H9 (cell line): ENCODE results near the gene ZNF205. TPM values are rescaled to one million over a fixed set of nuclear protein-coding genes. Genes with fewer than 3 reads are reported as not detected.

ENCODE experiments used
- DNase-seq: peaks from one replicate; pipeline ENCODE4 v3.0.0-alpha.2; 2017
- H2AFZ ChIP-seq: one replicate; pipeline ENCODE4 v1.6.1; 2013; ENCODE audit warnings: mild to moderate bottlenecking, low read length, control low read depth, moderate library complexity
- H2AK5ac ChIP-seq: 2 replicates; pipeline ENCODE4 v1.6.1; 2013; ENCODE audit warnings: low read length, control low read depth, mixed read lengths; ENCODE audit not compliant: insufficient read length
- H2BK120ac ChIP-seq: one replicate; pipeline ENCODE4 v1.6.1; 2013; ENCODE audit warnings: low read depth, mild to moderate bottlenecking, low read length, control low read depth, inconsistent platforms; ENCODE audit not compliant: poor library complexity, severe bottlenecking
- H2BK12ac ChIP-seq: 2 replicates; pipeline ENCODE4 v1.6.1; 2013; ENCODE audit warnings: low read length, control low read depth, mixed read lengths, low read depth; ENCODE audit not compliant: insufficient read length
- H2BK15ac ChIP-seq: 2 replicates; pipeline ENCODE4 v1.6.1; 2013; ENCODE audit warnings: low read depth, low read length, control low read depth
- H2BK20ac ChIP-seq: one replicate; pipeline ENCODE4 v1.6.1; 2013; ENCODE audit warnings: low read depth, mild to moderate bottlenecking, low read length, control low read depth, inconsistent platforms; ENCODE audit not compliant: poor library complexity, severe bottlenecking
- H2BK5ac ChIP-seq: 2 replicates; pipeline ENCODE4 v1.6.1; 2013; ENCODE audit warnings: low read length, control low read depth, mixed read lengths; ENCODE audit not compliant: insufficient read length
- H3K14ac ChIP-seq: 2 replicates; pipeline ENCODE4 v1.6.1; 2013; ENCODE audit warnings: low read length, control low read depth; ENCODE audit not compliant: insufficient read depth
- H3K18ac ChIP-seq: 2 replicates; pipeline ENCODE4 v1.6.1; 2013; ENCODE audit warnings: low read depth, mild to moderate bottlenecking, mixed read lengths, low read length, control low read depth; ENCODE audit not compliant: insufficient read length
- H3K23ac ChIP-seq: 2 replicates; pipeline ENCODE4 v1.6.1; 2013; ENCODE audit warnings: low read length, control low read depth, mixed read lengths, low read depth; ENCODE audit not compliant: insufficient read length
- H3K23me2 ChIP-seq: 2 replicates; pipeline ENCODE4 v1.6.1; 2013; ENCODE audit warnings: low read depth, mild to moderate bottlenecking, mixed read lengths, low read length, control low read depth; ENCODE audit not compliant: insufficient read length, poor library complexity, severe bottlenecking
- H3K27ac ChIP-seq: 2 replicates; pipeline ENCODE4 v1.5.1; 2013; ENCODE audit warnings: low read length, control low read depth, mixed read lengths, low read depth; ENCODE audit not compliant: insufficient read length
- H3K27me3 ChIP-seq: 2 replicates; pipeline ENCODE4 v1.6.1; 2013; ENCODE audit warnings: low read length, control low read depth, inconsistent platforms; ENCODE audit not compliant: insufficient read depth
- H3K4ac ChIP-seq: 2 replicates; pipeline ENCODE4 v1.6.1; 2013; ENCODE audit warnings: low read depth, mild to moderate bottlenecking, control low read depth, inconsistent platforms, low read length, moderate library complexity
- H3K4me1 ChIP-seq: 2 replicates; pipeline ENCODE4 v1.6.1; 2013; ENCODE audit warnings: low read length, control low read depth, inconsistent platforms; ENCODE audit not compliant: insufficient read depth
- H3K4me2 ChIP-seq: 2 replicates; pipeline ENCODE4 v1.6.1; 2013; ENCODE audit warnings: low read length, control low read depth, mixed read lengths; ENCODE audit not compliant: insufficient read length, insufficient read depth
- H3K56ac ChIP-seq: 2 replicates; pipeline ENCODE4 v1.6.1; 2013; ENCODE audit warnings: low read depth, mild to moderate bottlenecking, mixed read lengths, low read length, control low read depth; ENCODE audit not compliant: insufficient read length
- H3K79me1 ChIP-seq: 2 replicates; pipeline ENCODE4 v1.6.1; 2013; ENCODE audit warnings: low read depth, mild to moderate bottlenecking, moderate library complexity, low read length, control low read depth, inconsistent platforms; ENCODE audit not compliant: insufficient read depth, poor library complexity, severe bottlenecking
- H3K79me2 ChIP-seq: 2 replicates; pipeline ENCODE4 v1.6.1; 2013; ENCODE audit warnings: low read length, control low read depth, inconsistent platforms; ENCODE audit not compliant: insufficient read depth
- H3K9ac ChIP-seq: 2 replicates; pipeline ENCODE4 v1.6.1; 2013; ENCODE audit warnings: low read length, control low read depth, mixed read lengths; ENCODE audit not compliant: insufficient read length; ENCODE audit errors: extremely low read depth
- H3K9me3 ChIP-seq: one replicate; pipeline ENCODE4 v1.6.1; 2013; ENCODE audit warnings: low read depth, low read length, inconsistent platforms; ENCODE audit not compliant: control insufficient read depth
- H3T11ph ChIP-seq: one replicate; pipeline ENCODE4 v1.6.1; 2013; ENCODE audit warnings: mild to moderate bottlenecking, low read length, control low read depth, inconsistent platforms
- H4K20me1 ChIP-seq: one replicate; pipeline ENCODE4 v1.6.1; 2013; ENCODE audit not compliant: control insufficient read depth, insufficient read length, insufficient read depth
- H4K5ac ChIP-seq: 2 replicates; pipeline ENCODE4 v1.6.1; 2013; ENCODE audit warnings: low read depth, mild to moderate bottlenecking, mixed read lengths, low read length, control low read depth; ENCODE audit not compliant: insufficient read length
- H4K8ac ChIP-seq: replicated peaks from 2 replicates; pipeline ENCODE4 v1.6.1; 2013; ENCODE audit warnings: low read length, control low read depth, mixed read lengths, low read depth; ENCODE audit not compliant: insufficient read length
- H4K91ac ChIP-seq: 2 replicates; pipeline ENCODE4 v1.6.1; 2013; ENCODE audit warnings: low read depth, mild to moderate bottlenecking, moderate library complexity, mixed read lengths, low read length, control low read depth; ENCODE audit not compliant: insufficient read length
- H3K27ac Mint-ChIP-seq, 3 experiments: 2 replicates in 2 of 3; 3 replicates in 1 of 3; pipeline ENCODE4 v1.8.0; 2020 to 2021; ENCODE audit warnings: mixed read lengths in 3 of 3, mild to moderate bottlenecking in 1 of 3, moderate library complexity in 1 of 3
- H3K27me3 Mint-ChIP-seq: 2 replicates; pipeline ENCODE4 v1.8.0; 2021; ENCODE audit warnings: low read depth, mild to moderate bottlenecking, moderate library complexity, mixed read lengths
- H3K36me3 Mint-ChIP-seq, 3 experiments: 2 replicates in 2 of 3; 3 replicates in 1 of 3; pipeline ENCODE4 v1.8.0; 2020 to 2021; ENCODE audit warnings: low read depth in 3 of 3, mixed read lengths in 3 of 3; ENCODE audit not compliant: insufficient read depth in 1 of 3
- H3K4me1 Mint-ChIP-seq, 2 experiments: 2 replicates each; pipeline ENCODE4 v1.8.0; 2020; ENCODE audit warnings: mixed read lengths in 2 of 2
- H3K4me3 Mint-ChIP-seq, 2 experiments: 2 replicates in 1 of 2; 3 replicates in 1 of 2; pipeline ENCODE4 v1.8.0; 2020 to 2021; ENCODE audit warnings: mild to moderate bottlenecking in 2 of 2, mixed read lengths in 2 of 2, moderate library complexity in 1 of 2
- H3K9me3 Mint-ChIP-seq, 2 experiments: 2 replicates in 1 of 2; 3 replicates in 1 of 2; pipeline ENCODE4 v1.8.0; 2020; ENCODE audit warnings: mild to moderate bottlenecking in 2 of 2, mixed read lengths in 2 of 2, moderate library complexity in 1 of 2
- CTCF ChIP-seq: fragments of 200-600 bp; sonication (generic); conservative IDR thresholded peaks from 3 replicates; pipeline ENCODE4 v1.8.0; 2021; ENCODE audit warnings: antibody characterized with exemption, mild to moderate bottlenecking
- WGBS: extraction: QIAGEN DNeasy Blood & Tissue Kit; methylation state at CpG from one replicate; pipeline ENCODE4 v1.1.7; 2013; ENCODE audit warnings: missing lambda C conversion rate, low lambda C conversion rate, mixed read lengths; ENCODE audit not compliant: insufficient read length; ENCODE audit errors: extremely low coverage; 5-methylcytosine and 5-hydroxymethylcytosine counted together
- total RNA-seq: library from RNA; stranded (reverse); gene quantifications from 2 replicates; pipeline ENCODE4 v1.2.1, GENCODE V29; 2021

The ZNF205 gene
- total RNA-seq, 1 experiment from 2014 or later = 16.8 TPM

- no peaks in the 10 kb centered on the region; a peak in 1 of 7 replicates for H3K36me3 Mint-ChIP-seq
- H3K9ac ChIP-seq = peak overlapping the region; percentile 48
These were observed 38.2 kb downstream of the ZNF205 start for GRCh38 chr16:3150346-3151218.

More at GRCh38 chr16:3150346-3151218, 38.2 kb downstream of the ZNF205 start:
- no peak overlapping the region for H4K5ac ChIP-seq
- no peaks in the 10 kb centered on the region for H3K79me1 ChIP-seq
- no CpG with 5 or more reads among the region's 62 CpGs for WGBS
- no peaks in the 10 kb centered on the region for H3K79me2 ChIP-seq
- no peak overlapping the region for H2BK12ac ChIP-seq
- H3T11ph ChIP-seq = no peak overlapping the region
- DNase-seq = peak; percentile 97
- H3K4me1 Mint-ChIP-seq = peaks cover 7 to 10% of the 10 kb centered on the region in 2 experiments
- H3K4ac ChIP-seq = no peak overlapping the region
- no peak overlapping the region for H4K91ac ChIP-seq
- H2AFZ ChIP-seq = no peak overlapping the region
- peak overlapping the region; percentile 89 to 95 (median 93) for H3K27ac Mint-ChIP-seq
- no peak overlapping the region for H2BK20ac ChIP-seq
- no peaks in the 10 kb centered on the region for H4K20me1 ChIP-seq
- no peak overlapping the region for H2AK5ac ChIP-seq
- no peak overlapping the region for H3K23ac ChIP-seq
- H3K27me3 Mint-ChIP-seq = peaks cover 50% of the 10 kb centered on the region
- peak overlapping the region; percentile 76 for H3K4me2 ChIP-seq
- TF ChIP-seq CTCF = no peak
- H3K14ac ChIP-seq = no peak overlapping the region
- H2BK5ac ChIP-seq = no peak overlapping the region
- no peak overlapping the region for H3K27ac ChIP-seq
- H3K56ac ChIP-seq = no peak overlapping the region
- H2BK120ac ChIP-seq = no peak overlapping the region
- H3K9me3 Mint-ChIP-seq = peaks cover 3 to 8% of the 10 kb centered on the region in 2 experiments; a peak in 2 of 5 replicates
- peak overlapping the region; percentile 85 to 96 for H3K4me3 Mint-ChIP-seq
- H4K8ac ChIP-seq = no peak overlapping the region
- no peaks in the 10 kb centered on the region for H3K9me3 ChIP-seq
- H2BK15ac ChIP-seq = no peak overlapping the region
- H3K4me1 ChIP-seq = no peaks in the 10 kb centered on the region
- H3K18ac ChIP-seq = peak overlapping the region; percentile 8
- H3K23me2 ChIP-seq = peaks cover 13% of the 10 kb centered on the region
- no peaks in the 10 kb centered on the region for H3K27me3 ChIP-seq
